Keratinocyte (primary cell): ENCODE measurements around the gene GJD4. TPM values are rescaled to one million over a fixed set of nuclear protein-coding genes. Genes with fewer than 3 reads are reported as not detected.

Experiments
- DNase-seq: peaks from one replicate; pipeline ENCODE4 v3.0.0-alpha.2; 2011; ENCODE audit warnings: low read depth, missing footprints, low spot score
- FAIRE-seq: peaks from 2 replicates; lab custom pipeline; 2011; peaks lifted over from hg19 to GRCh38; lab: Jason Lieb, UNC
- H2AFZ ChIP-seq: 2 replicates; pipeline ENCODE4 v1.6.0; 2012; ENCODE audit warnings: low read length, control low read depth, inconsistent platforms; ENCODE audit not compliant: control insufficient read depth
- H3K27ac ChIP-seq: 2 replicates; pipeline ENCODE4 v1.5.1; 2011; ENCODE audit warnings: low read length; ENCODE audit not compliant: control insufficient read depth, insufficient read depth
- H3K27me3 ChIP-seq: 3 replicates; pipeline ENCODE4 v1.6.0; 2011; ENCODE audit warnings: low read length; ENCODE audit not compliant: control insufficient read depth, insufficient read depth; ENCODE audit errors: extremely low read depth
- H3K36me3 ChIP-seq, 2 experiments: 2 replicates in 1 of 2; 3 replicates in 1 of 2; pipeline ENCODE4 v1.5.1; 2011; ENCODE audit warnings: low read length in 2 of 2, mild to moderate bottlenecking in 1 of 2; ENCODE audit not compliant: control insufficient read depth in 2 of 2, insufficient read depth in 2 of 2; ENCODE audit errors: extremely low read depth in 1 of 2
- H3K4me1 ChIP-seq: 3 replicates; pipeline ENCODE4 v1.5.1; 2011; ENCODE audit warnings: low read length; ENCODE audit not compliant: control insufficient read depth, insufficient read depth; ENCODE audit errors: extremely low read depth
- H3K4me2 ChIP-seq: 3 replicates; pipeline ENCODE4 v1.6.0; 2011; ENCODE audit warnings: low read depth, low read length; ENCODE audit not compliant: control insufficient read depth, insufficient read depth; ENCODE audit errors: extremely low read depth
- H3K4me3 ChIP-seq, 3 experiments: fragments of 200-600 bp in 1 of 3; sonication (generic) in 1 of 3; 2 replicates in 2 of 3; 3 replicates in 1 of 3; pipeline ENCODE4 v1.5.1; 2011 to 2016; ENCODE audit warnings: low read length in 3 of 3, mild to moderate bottlenecking in 3 of 3, control low read depth in 2 of 3, inconsistent platforms in 1 of 3, low read depth in 1 of 3, mixed read lengths in 1 of 3, mixed run types in 1 of 3, moderate library complexity in 1 of 3; ENCODE audit not compliant: control insufficient read depth in 2 of 3, insufficient read depth in 2 of 3; ENCODE audit errors: extremely low read depth in 1 of 3
- H3K79me2 ChIP-seq: 2 replicates; pipeline ENCODE4 v1.6.0; 2012; ENCODE audit warnings: low read length; ENCODE audit not compliant: control insufficient read depth, insufficient read depth
- H3K9ac ChIP-seq: 3 replicates; pipeline ENCODE4 v1.6.0; 2011; ENCODE audit warnings: low read length; ENCODE audit not compliant: control insufficient read depth, insufficient read depth; ENCODE audit errors: extremely low read depth
- H3K9me1 ChIP-seq: 3 replicates; pipeline ENCODE4 v1.6.0; 2011; ENCODE audit warnings: low read length; ENCODE audit not compliant: control insufficient read depth, insufficient read depth; ENCODE audit errors: extremely low read depth
- H3K9me3 ChIP-seq: 2 replicates; pipeline ENCODE4 v1.5.1; 2012; ENCODE audit warnings: low read depth, low read length; ENCODE audit not compliant: control insufficient read depth
- H4K20me1 ChIP-seq: 3 replicates; pipeline ENCODE4 v1.6.0; 2011; ENCODE audit warnings: low read length; ENCODE audit not compliant: control insufficient read depth, insufficient read depth; ENCODE audit errors: extremely low read depth
- CTCF ChIP-seq, 3 experiments: IDR thresholded peaks in 1 of 3; conservative IDR thresholded peaks in 1 of 3; optimal IDR thresholded peaks in 1 of 3; 2 replicates in 2 of 3; 3 replicates in 1 of 3; pipeline versions ENCODE3 to v1.5.1; 2011; ENCODE audit warnings: low read length in 3 of 3, mild to moderate bottlenecking in 3 of 3, moderate library complexity in 2 of 3, control low read depth in 1 of 3, inconsistent platforms in 1 of 3; ENCODE audit not compliant: insufficient read depth in 2 of 3; ENCODE audit errors: extremely low read depth in 1 of 3
- EZH2 ChIP-seq: IDR thresholded peaks from one replicate; pipeline ENCODE4 v1.6.1; 2012; ENCODE audit warnings: inconsistent platforms, mild to moderate bottlenecking, low read length, moderate library complexity
- dilution Hi-C: fragments of 300-500 bp; cut with MboI; formaldehyde crosslinking; loops from one replicate; pipeline ENCODE4 v1.7.0; 2020; ENCODE audit warnings: low sequenced_read_pairs; ENCODE audit not compliant: extremely low pct_ligation_motif_present
- polyA plus RNA-seq, 5 experiments: library from polyadenylated mRNA; depleted of rRNA in 3 of 5; stranded (reverse) in 3 of 5; stranded (forward) in 1 of 5; unstranded in 1 of 5; fragments of >200 nt; gene quantifications; 1 replicate in 1 of 5; 2 replicates in 3 of 5; 3 replicates in 1 of 5; pipeline versions ENCODE4 v1.2.1 to v1.2.3, GENCODE V29; 2011 to 2012; ENCODE audit warnings: missing spikeins in 2 of 5, low read depth in 1 of 5, low replicate concordance in 1 of 5

GJD4 gene
- polyA plus RNA-seq, 1 donor (not counting 4 experiments of a cell fraction or from before 2014, with no cell fraction given) = not detected

DNA sequence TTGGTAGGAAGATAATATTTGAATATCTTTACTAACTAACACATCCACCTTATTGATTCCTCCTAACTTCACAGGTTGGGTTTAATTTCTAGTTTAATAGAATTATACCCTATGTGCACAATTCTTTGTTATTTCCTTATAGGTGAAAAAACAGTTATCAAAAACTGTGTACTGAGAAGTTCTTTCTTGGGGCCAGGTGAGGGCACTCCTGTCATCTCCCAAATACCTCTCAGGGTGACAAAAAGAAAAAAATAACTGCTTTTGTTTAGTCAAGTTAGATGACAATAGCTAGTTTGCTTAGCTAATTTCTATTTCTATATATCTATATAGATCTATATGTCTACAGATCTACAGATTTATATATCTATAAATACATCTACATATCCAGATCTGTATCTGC, 26.9 kb downstream of the GJD4 start:
- dilution Hi-C loops = loop anchor here (25.0 kb wide), 1 partner anchor 1155 kb away; no protein-coding TSS in a partner anchor
- Histone ChIP-seq H3K9ac (no peak overlapping the region), H4K20me1 (no peaks in the 10 kb centered on the region), H3K4me2 (no peak overlapping the region), H3K4me3 (no peak overlapping the region), H3K27ac (no peak overlapping the region), H3K79me2 (no peaks in the 10 kb centered on the region), H3K4me1 (no peaks in the 10 kb centered on the region), H2AFZ (no peak overlapping the region), H3K9me1 (no peaks in the 10 kb centered on the region), H3K27me3 (no peaks in the 10 kb centered on the region), H3K36me3 (no peaks in the 10 kb centered on the region), H3K9me3 (no peaks in the 10 kb centered on the region)
- DNase-seq = no peak
- FAIRE-seq = no peak
- TF ChIP-seq CTCF (optimal IDR thresholded peaks at IDR 0.05 in 1 of 3, IDR thresholded peaks at IDR 0.05 in 1 of 3, conservative IDR thresholded peaks at IDR 0.05 in 1 of 3; ENCODE audit: extremely low read depth in 1 of 3, insufficient read depth in 2 of 3, low read length in 3 of 3) = no peak
- TF ChIP-seq EZH2 = no peak

GRCh38 chr10:35633006-35633980, 28.2 kb downstream of the GJD4 start:
- H4K20me1 ChIP-seq = no peaks in the 10 kb centered on the region
- dilution Hi-C loops = loop anchor here (25.0 kb wide), 1 partner anchor 1154 kb away; no protein-coding TSS in a partner anchor
- no peak overlapping the region for H3K4me3 ChIP-seq
- H3K27me3 ChIP-seq = no peaks in the 10 kb centered on the region
- FAIRE-seq = no peak
- H3K4me2 ChIP-seq = no peak overlapping the region
- H3K36me3 ChIP-seq = no peaks in the 10 kb centered on the region
- DNase-seq = no peak
- no peaks in the 10 kb centered on the region for H3K79me2 ChIP-seq
- TF ChIP-seq EZH2 (no peak), CTCF (optimal IDR thresholded peaks at IDR 0.05 in 1 of 3, IDR thresholded peaks at IDR 0.05 in 1 of 3, conservative IDR thresholded peaks at IDR 0.05 in 1 of 3; ENCODE audit: extremely low read depth in 1 of 3, insufficient read depth in 2 of 3, low read length in 3 of 3) (no peak)
- H3K27ac ChIP-seq = no peak overlapping the region
- no peak overlapping the region for H2AFZ ChIP-seq
- H3K4me1 ChIP-seq = no peaks in the 10 kb centered on the region
- H3K9me1 ChIP-seq = no peaks in the 10 kb centered on the region
- no peaks in the 10 kb centered on the region for H3K9me3 ChIP-seq
- no peak overlapping the region for H3K9ac ChIP-seq
